Measurements from ENCODE around the gene UST. TPM values are rescaled to one million over a fixed set of nuclear protein-coding genes. Genes with fewer than 3 reads are reported as not detected.

The UST gene
- polyA plus RNA-seq, 1 donor (not counting 4 experiments of a cell fraction or from before 2014, with no cell fraction given) = 6.1 TPM

DNA sequence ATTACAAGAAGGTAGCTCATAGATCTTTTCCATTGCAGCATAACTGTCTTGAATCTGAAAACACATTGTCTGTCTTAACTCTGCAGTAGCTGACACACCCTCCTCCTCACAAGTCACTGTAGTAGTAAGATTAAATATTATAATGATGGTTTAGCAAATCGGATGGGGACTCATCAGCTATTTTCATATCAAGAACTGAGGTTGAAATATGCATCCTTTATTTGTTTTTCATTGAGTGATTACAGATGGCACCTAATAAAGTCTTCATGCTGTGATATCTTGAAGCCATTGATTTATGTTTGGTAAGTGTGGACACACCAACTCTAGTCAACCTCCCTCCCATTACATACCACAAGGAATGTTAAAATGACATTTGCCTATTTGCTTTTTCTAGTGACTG lies 303.3 kb downstream of the UST start:
- Histone ChIP-seq H2AFZ (ENCODE audit: control insufficient read depth, low read length) (no peak overlapping the region), H3K36me3 (ENCODE audit: control insufficient read depth in 2 of 2, extremely low read depth in 1 of 2, insufficient read depth in 2 of 2, low read length in 2 of 2) (no peaks in the 10 kb centered on the region), H3K9me3 (ENCODE audit: control insufficient read depth, low read depth, low read length) (no peaks in the 10 kb centered on the region), H3K27me3 (ENCODE audit: control insufficient read depth, extremely low read depth, insufficient read depth, low read length) (no peaks in the 10 kb centered on the region), H3K9ac (ENCODE audit: control insufficient read depth, extremely low read depth, insufficient read depth, low read length) (no peak overlapping the region), H3K4me3 (ENCODE audit: control insufficient read depth in 2 of 3, extremely low read depth in 1 of 3, insufficient read depth in 2 of 3, low read depth in 1 of 3, low read length in 3 of 3) (no peak overlapping the region), H3K9me1 (ENCODE audit: control insufficient read depth, extremely low read depth, insufficient read depth, low read length) (no peaks in the 10 kb centered on the region), H4K20me1 (ENCODE audit: control insufficient read depth, extremely low read depth, insufficient read depth, low read length) (no peaks in the 10 kb centered on the region), H3K4me1 (ENCODE audit: control insufficient read depth, extremely low read depth, insufficient read depth, low read length) (peaks cover 20% of the 10 kb centered on the region), H3K79me2 (ENCODE audit: control insufficient read depth, insufficient read depth, low read length) (no peaks in the 10 kb centered on the region), H3K4me2 (ENCODE audit: control insufficient read depth, extremely low read depth, insufficient read depth, low read depth, low read length) (no peak overlapping the region), H3K27ac (ENCODE audit: control insufficient read depth, insufficient read depth, low read length) (no peak overlapping the region)
- TF ChIP-seq EZH2 (IDR thresholded peaks at IDR 0.05; ENCODE audit: low read length) = no peak
- FAIRE-seq (no peak), DNase-seq (ENCODE audit: low read depth, low spot score) (no peak)
- dilution Hi-C loops (cut with MboI; ENCODE audit: extremely low pct_ligation_motif_present, low sequenced_read_pairs) = no loop called here

DNA sequence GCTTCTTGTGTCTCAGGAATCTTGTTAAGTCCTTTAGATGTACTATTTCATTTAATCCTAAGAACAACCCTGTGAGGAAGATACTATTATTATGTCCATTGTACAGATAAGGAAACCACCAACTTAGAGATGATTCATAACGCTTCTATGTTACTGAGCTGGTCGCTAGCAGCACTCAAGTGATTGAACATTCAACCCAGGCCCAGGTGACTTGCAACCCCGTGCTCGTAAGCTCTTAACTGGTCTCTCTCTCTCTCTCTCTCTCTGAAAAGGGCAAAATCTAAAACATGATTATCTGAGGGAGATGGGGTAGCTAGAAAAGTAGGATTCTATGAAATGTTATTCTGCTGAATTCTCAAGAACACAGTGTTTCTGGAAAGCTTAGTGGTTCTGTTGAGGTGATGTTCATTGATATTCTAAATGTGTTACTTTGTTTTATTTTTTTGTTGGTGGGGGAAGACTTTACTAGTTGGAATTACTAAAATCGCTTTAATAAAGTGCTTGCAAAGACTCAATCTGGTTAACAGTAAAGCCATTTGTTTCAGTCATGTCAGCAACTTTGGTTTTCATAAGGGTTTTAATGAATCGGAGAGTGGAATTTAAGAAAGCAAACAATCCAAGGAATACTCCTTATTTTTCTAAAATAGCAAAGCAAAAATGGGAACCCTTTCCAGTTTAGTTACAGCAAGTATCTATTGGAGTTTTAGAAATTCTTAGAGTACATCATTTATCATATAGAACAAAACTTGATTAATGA lies 305.7 kb downstream of the UST start:
- Histone ChIP-seq H3K27ac (ENCODE audit: control insufficient read depth, insufficient read depth, low read length) (no peak overlapping the region), H3K9me3 (ENCODE audit: control insufficient read depth, low read depth, low read length) (no peaks in the 10 kb centered on the region), H3K36me3 (ENCODE audit: control insufficient read depth in 2 of 2, extremely low read depth in 1 of 2, insufficient read depth in 2 of 2, low read length in 2 of 2) (no peaks in the 10 kb centered on the region), H3K4me2 (ENCODE audit: control insufficient read depth, extremely low read depth, insufficient read depth, low read depth, low read length) (no peak overlapping the region), H3K9ac (ENCODE audit: control insufficient read depth, extremely low read depth, insufficient read depth, low read length) (no peak overlapping the region), H3K27me3 (ENCODE audit: control insufficient read depth, extremely low read depth, insufficient read depth, low read length) (no peaks in the 10 kb centered on the region), H3K4me3 (ENCODE audit: control insufficient read depth in 2 of 3, extremely low read depth in 1 of 3, insufficient read depth in 2 of 3, low read depth in 1 of 3, low read length in 3 of 3) (no peak overlapping the region), H4K20me1 (ENCODE audit: control insufficient read depth, extremely low read depth, insufficient read depth, low read length) (no peaks in the 10 kb centered on the region), H3K4me1 (ENCODE audit: control insufficient read depth, extremely low read depth, insufficient read depth, low read length) (peaks cover 18% of the 10 kb centered on the region), H2AFZ (ENCODE audit: control insufficient read depth, low read length) (no peak overlapping the region), H3K9me1 (ENCODE audit: control insufficient read depth, extremely low read depth, insufficient read depth, low read length) (no peaks in the 10 kb centered on the region), H3K79me2 (ENCODE audit: control insufficient read depth, insufficient read depth, low read length) (no peaks in the 10 kb centered on the region)
- dilution Hi-C loops (cut with MboI; ENCODE audit: extremely low pct_ligation_motif_present, low sequenced_read_pairs) = no loop called here
- TF ChIP-seq EZH2 (IDR thresholded peaks at IDR 0.05; ENCODE audit: low read length) = no peak
- TF ChIP-seq, protein P1, sequence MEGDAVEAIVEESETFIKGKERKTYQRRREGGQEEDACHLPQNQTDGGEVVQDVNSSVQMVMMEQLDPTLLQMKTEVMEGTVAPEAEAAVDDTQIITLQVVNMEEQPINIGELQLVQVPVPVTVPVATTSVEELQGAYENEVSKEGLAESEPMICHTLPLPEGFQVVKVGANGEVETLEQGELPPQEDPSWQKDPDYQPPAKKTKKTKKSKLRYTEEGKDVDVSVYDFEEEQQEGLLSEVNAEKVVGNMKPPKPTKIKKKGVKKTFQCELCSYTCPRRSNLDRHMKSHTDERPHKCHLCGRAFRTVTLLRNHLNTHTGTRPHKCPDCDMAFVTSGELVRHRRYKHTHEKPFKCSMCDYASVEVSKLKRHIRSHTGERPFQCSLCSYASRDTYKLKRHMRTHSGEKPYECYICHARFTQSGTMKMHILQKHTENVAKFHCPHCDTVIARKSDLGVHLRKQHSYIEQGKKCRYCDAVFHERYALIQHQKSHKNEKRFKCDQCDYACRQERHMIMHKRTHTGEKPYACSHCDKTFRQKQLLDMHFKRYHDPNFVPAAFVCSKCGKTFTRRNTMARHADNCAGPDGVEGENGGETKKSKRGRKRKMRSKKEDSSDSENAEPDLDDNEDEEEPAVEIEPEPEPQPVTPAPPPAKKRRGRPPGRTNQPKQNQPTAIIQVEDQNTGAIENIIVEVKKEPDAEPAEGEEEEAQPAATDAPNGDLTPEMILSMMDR (optimal IDR thresholded peaks at IDR 0.05 in 1 of 3, IDR thresholded peaks at IDR 0.05 in 1 of 3, conservative IDR thresholded peaks at IDR 0.05 in 1 of 3; ENCODE audit: extremely low read depth in 1 of 3, insufficient read depth in 2 of 3, low read length in 3 of 3) = no peak
- DNase-seq (ENCODE audit: low read depth, low spot score) (no peak), FAIRE-seq (no peak)
